Small intestine (tissue), 7 donors: ENCODE data around the gene BPTF. TPM values are rescaled to one million over a fixed set of nuclear protein-coding genes. Genes with fewer than 3 reads are reported as not detected.
"Not testable (repeated sequence)": the region's sequence is repeated elsewhere in the genome, so short reads cannot be mapped to it uniquely, and the experiment has no call there.

Experiments
- DNase-seq, 2 donors: peaks; one replicate each; pipeline versions ENCODE4 v3.0.0 to v3.0.0-alpha.2; 2013
- FAIRE-seq: peaks from 2 replicates; lab custom pipeline; 2012; peaks lifted over from hg19 to GRCh38; lab: Jason Lieb, UNC
- H3K27ac ChIP-seq, 3 donors: one replicate each; pipeline ENCODE4 v1.5.1; 2013; ENCODE audit warnings: low read length in 2 of 3, mild to moderate bottlenecking in 2 of 3, control low read depth in 1 of 3, inconsistent platforms in 1 of 3, low read depth in 1 of 3, moderate library complexity in 1 of 3
- H3K27me3 ChIP-seq, 3 donors: one replicate each; pipeline ENCODE4 v1.6.1; 2013; ENCODE audit warnings: low read length in 3 of 3, inconsistent platforms in 1 of 3; ENCODE audit not compliant: control insufficient read depth in 3 of 3, insufficient read depth in 3 of 3
- H3K36me3 ChIP-seq, 3 donors: one replicate each; pipeline ENCODE4 v1.6.1; 2013; ENCODE audit warnings: low read length in 3 of 3, inconsistent platforms in 1 of 3, low read depth in 1 of 3, mild to moderate bottlenecking in 1 of 3, moderate library complexity in 1 of 3; ENCODE audit not compliant: control insufficient read depth in 3 of 3, insufficient read depth in 2 of 3
- H3K4me1 ChIP-seq, 3 donors: one replicate each; pipeline ENCODE4 v1.6.1; 2013; ENCODE audit warnings: low read length in 2 of 3, inconsistent platforms in 1 of 3, low read depth in 1 of 3, mild to moderate bottlenecking in 1 of 3, moderate library complexity in 1 of 3; ENCODE audit not compliant: control insufficient read depth in 3 of 3, insufficient read depth in 2 of 3
- H3K4me3 ChIP-seq, 3 donors: one replicate each; pipeline ENCODE4 v1.5.1; 2013; ENCODE audit warnings: low read length in 3 of 3, control low read depth in 1 of 3, inconsistent platforms in 1 of 3, low read depth in 1 of 3, mild to moderate bottlenecking in 1 of 3, moderate library complexity in 1 of 3
- H3K9me3 ChIP-seq, 2 donors: one replicate each; pipeline ENCODE4 v1.6.1; 2013; ENCODE audit warnings: low read depth in 1 of 2, low read length in 1 of 2; ENCODE audit not compliant: control insufficient read depth in 2 of 2, insufficient read depth in 1 of 2
- WGBS, 3 donors: extraction: QIAGEN DNeasy Blood & Tissue Kit; methylation state at CpG; one replicate each; pipeline ENCODE4 v1.1.7; 2013; 5-methylcytosine and 5-hydroxymethylcytosine counted together
- polyA plus RNA-seq, 4 donors: library from polyadenylated mRNA; stranded (reverse) in 3 of 4; unstranded in 1 of 4; fragments of 200-250 nt in 3 of 4; fragments of 120-200 nt in 1 of 4; gene quantifications; one replicate each; pipeline versions ENCODE4 v1.2.1 to v1.2.3, GENCODE V29; 2013
- donor health status: healthy with polysubstance abuse.
- donor health status: control.
- donor health status: control.
- donor health status: Bipolar disorder and iron deficiency.
- donor health status: healthy.

BPTF gene
- polyA plus RNA-seq, 4 donors, result 11.6 to 59.3 (median 17.5) TPM

DNA sequence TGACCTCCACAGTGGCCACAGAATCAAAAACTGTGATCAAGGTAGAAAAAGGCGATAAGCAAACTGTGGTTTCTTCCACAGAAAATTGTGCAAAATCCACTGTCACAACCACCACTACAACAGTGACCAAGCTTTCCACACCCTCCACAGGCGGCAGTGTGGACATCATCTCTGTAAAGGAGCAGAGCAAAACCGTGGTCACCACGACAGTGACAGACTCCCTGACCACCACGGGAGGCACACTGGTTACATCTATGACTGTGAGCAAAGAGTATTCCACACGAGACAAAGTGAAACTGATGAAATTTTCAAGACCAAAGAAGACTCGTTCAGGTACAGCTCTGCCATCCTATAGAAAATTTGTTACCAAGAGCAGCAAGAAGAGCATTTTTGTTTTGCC, 87.4 kb downstream of the BPTF start:
- Histone ChIP-seq H3K9me3 (no peaks in the 10 kb centered on the region), H3K36me3 (peaks cover 16 to 28% (median 27%) of the 10 kb centered on the region in 3 donors), H3K27me3 (no peaks in the 10 kb centered on the region), H3K4me3 (no peak overlapping the region), H3K4me1 (no peaks in the 10 kb centered on the region), H3K27ac (no peak overlapping the region)
- DNase-seq (no peak), FAIRE-seq (no peak)
- WGBS, 3 donors, result 81 to 88% (median 87%) methylated on average over 7 of the region's 7 CpGs

DNA sequence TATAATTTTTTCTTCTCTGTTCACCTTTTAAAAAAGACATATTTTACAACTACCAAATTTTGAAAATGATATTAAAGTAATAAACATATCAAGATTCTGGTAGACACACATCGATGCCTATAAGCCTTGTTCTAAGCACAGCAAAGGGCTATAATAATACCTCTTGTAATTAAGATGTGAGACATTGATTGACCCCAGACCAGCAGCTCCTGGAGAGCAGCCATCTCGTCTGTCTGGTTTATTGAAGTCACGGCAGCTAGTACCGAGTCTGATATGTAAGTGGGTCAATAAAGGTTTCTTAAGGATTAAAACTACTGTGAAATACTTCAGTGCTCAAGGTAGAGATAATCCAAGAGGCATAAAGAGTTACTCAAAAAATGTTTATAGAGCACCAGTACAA, 94.9 kb downstream of the BPTF start:
- no peak overlapping the region for H3K27ac ChIP-seq
- peaks cover 12 to 55% (median 14%) of the 10 kb centered on the region in 3 donors for H3K36me3 ChIP-seq
- no peak overlapping the region for H3K4me3 ChIP-seq
- H3K9me3 ChIP-seq, result no peaks in the 10 kb centered on the region
- no peaks in the 10 kb centered on the region for H3K4me1 ChIP-seq
- no peak for DNase-seq
- no peak for FAIRE-seq
- WGBS, 3 donors, result 90 to 92% (median 91%) methylated on average over 4 of the region's 4 CpGs
- H3K27me3 ChIP-seq, result no peaks in the 10 kb centered on the region

DNA sequence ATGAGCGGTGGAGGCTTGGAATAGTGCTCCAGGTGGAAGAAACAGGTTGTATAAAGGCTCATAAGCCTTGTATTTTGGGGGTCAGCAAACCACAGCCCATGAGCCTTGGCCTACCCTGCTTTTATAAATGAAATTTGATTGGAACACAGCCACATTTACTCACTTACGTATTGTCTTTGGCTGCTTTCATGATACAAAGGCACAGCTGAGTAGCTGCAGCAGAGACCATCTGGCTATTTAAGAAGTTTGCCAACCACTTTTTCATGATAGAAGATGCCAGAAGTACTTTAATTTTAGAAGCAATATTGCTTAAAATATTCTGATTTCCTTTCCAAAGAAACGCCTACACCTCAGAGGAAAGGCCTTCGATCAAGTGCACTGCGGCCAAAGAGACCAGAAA, 97.2 kb downstream of the BPTF start:
- H3K4me3 ChIP-seq, result no peak overlapping the region
- no peaks in the 10 kb centered on the region for H3K27me3 ChIP-seq
- no peak for DNase-seq
- no peak overlapping the region for H3K27ac ChIP-seq
- H3K36me3 ChIP-seq, result peaks cover 12 to 62% (median 18%) of the 10 kb centered on the region in 3 donors
- H3K4me1 ChIP-seq, result no peaks in the 10 kb centered on the region
- 80 to 92% (median 91%) methylated on average over 5 of the region's 5 CpGs for WGBS, 3 donors
- FAIRE-seq, result no peak
- H3K9me3 ChIP-seq, result no peaks in the 10 kb centered on the region

DNA sequence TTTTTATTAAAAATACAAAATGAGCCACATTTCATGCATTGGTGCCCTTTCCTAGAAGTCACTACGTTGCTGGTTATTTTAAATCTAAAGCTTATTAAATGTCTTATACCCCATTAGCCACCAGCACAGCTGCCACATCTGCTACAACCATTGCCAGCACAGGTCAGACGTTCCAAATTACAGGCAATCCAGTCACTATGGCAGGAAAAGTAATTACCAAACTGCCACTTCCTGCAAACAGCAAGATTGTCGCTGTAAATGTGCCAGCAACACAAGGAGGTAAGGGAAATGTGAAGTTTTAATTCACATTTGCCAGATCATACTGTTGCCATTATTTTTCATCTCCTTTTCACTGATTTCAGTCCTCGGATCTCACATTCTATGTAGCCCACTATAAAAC, 103.5 kb downstream of the BPTF start:
- not testable (repeated sequence) for FAIRE-seq

DNA sequence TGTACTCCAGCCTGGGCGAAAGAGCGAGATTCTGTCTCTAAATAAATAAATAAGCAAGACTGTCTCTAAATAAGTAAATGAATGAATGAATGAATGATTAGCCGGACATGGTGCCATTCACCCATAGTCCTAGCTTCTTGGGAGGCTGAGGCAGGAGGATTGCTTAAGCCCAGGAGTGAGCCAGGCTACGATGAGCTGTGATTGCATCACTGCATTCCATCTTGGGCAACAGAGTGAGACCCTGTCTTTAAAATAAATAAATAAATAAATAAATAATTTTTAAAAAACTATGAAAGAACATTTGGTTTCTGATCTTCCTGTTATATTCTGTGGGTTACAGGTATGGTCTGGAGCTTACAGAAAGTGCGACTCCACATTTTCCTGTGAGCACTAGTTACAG, 105.9 kb downstream of the BPTF start:
- H3K4me1 ChIP-seq, result no peaks in the 10 kb centered on the region
- peaks cover 9 to 61% (median 15%) of the 10 kb centered on the region in 3 donors for H3K36me3 ChIP-seq
- no peak overlapping the region for H3K4me3 ChIP-seq
- H3K9me3 ChIP-seq, result no peaks in the 10 kb centered on the region
- WGBS, 3 donors, result 94 to 97% (median 95%) methylated on average over 5 of the region's 5 CpGs
- no peak for FAIRE-seq
- H3K27me3 ChIP-seq, result no peaks in the 10 kb centered on the region
- no peak for DNase-seq
- H3K27ac ChIP-seq, result no peak overlapping the region

More for the DNA sequence above, 103.5 kb downstream of the BPTF start:
- H3K27me3 ChIP-seq, H3K27ac ChIP-seq, H3K4me1 ChIP-seq, DNase-seq, H3K4me3 ChIP-seq, H3K9me3 ChIP-seq: not testable (repeated sequence)
- peaks cover 12 to 61% (median 16%) of the 10 kb centered on the region in 3 donors for H3K36me3 ChIP-seq
- 64 to 79% (median 68%) methylated on average over 4 of the region's 4 CpGs for WGBS, 3 donors

DNA sequence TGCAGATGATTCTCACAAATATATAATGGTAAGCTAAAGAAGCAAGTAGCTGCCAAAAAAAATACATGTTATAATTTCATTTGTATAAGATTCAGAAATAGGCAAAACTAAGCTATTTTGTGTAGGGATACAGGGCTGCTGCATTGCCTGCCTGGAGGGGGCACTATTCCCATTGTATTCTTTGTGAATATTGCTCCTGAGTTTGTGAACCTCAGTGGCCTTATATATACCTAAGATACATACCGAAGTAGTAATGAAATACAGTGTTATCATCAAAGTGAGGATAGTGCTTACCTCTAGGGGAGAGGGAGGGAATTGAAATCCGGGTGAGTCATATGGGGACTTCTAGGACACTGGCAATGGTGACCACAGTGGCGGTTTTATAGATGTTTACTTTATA, 117.5 kb downstream of the BPTF start:
- Histone ChIP-seq H3K4me3 (no peak overlapping the region), H3K27ac (no peak overlapping the region), H3K9me3 (no peaks in the 10 kb centered on the region), H3K4me1 (no peaks in the 10 kb centered on the region), H3K27me3 (no peaks in the 10 kb centered on the region), H3K36me3 (peaks cover 23 to 41% (median 34%) of the 10 kb centered on the region in 3 donors)
- DNase-seq, result no peak
- WGBS, 3 donors, result 81 to 90% (median 82%) methylated on average over 3 of the region's 3 CpGs
- no peak for FAIRE-seq

DNA sequence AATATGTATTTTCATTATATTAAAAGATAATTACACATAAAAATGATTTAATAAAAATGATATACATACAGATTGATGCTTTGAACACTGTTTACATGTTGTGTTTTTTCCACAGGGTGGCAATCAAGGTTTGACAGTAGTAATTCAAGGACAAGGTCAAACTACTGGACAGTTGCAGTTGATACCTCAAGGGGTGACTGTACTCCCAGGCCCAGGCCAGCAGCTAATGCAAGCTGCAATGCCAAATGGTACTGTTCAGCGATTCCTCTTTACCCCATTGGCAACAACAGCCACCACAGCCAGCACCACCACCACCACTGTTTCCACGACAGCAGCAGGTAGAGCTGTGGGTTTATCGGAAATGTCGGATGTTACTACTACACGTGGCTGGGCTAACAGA, 118.7 kb downstream of the BPTF start:
- H3K9me3 ChIP-seq, result no peaks in the 10 kb centered on the region
- peaks cover 23 to 50% (median 33%) of the 10 kb centered on the region in 3 donors for H3K36me3 ChIP-seq
- no peak overlapping the region for H3K27ac ChIP-seq
- H3K27me3 ChIP-seq, result no peaks in the 10 kb centered on the region
- FAIRE-seq (no peak), DNase-seq (no peak)
- 92 to 95% (median 95%) methylated on average over 5 of the region's 5 CpGs for WGBS, 3 donors
- no peaks in the 10 kb centered on the region for H3K4me1 ChIP-seq
- H3K4me3 ChIP-seq, result no peak overlapping the region

DNA sequence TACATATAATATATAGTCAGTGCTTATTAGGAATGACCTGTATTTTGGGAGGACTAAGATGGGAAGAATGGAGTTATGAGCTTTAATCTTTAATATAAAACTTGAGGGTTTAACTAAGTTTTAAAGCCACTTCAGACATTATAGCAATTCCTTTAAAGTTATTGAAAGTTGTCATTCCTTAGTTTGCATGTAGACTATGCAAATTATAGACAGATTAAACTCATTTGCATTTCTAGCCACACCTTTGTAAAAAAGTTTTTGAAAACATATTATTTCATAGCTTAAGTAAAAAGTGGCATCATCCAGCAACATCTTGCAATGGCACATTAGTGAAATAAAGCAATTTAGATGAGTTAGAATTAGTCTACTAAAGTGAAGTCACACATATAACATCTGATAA, 121.2 kb downstream of the BPTF start:
- H3K4me1 ChIP-seq, result no peaks in the 10 kb centered on the region
- peaks cover 19 to 52% (median 37%) of the 10 kb centered on the region in 3 donors for H3K36me3 ChIP-seq
- no peaks in the 10 kb centered on the region for H3K9me3 ChIP-seq
- H3K27me3 ChIP-seq, result no peaks in the 10 kb centered on the region
- DNase-seq (no peak), FAIRE-seq (no peak)
- H3K4me3 ChIP-seq, result no peak overlapping the region
- H3K27ac ChIP-seq, result no peak overlapping the region

DNA sequence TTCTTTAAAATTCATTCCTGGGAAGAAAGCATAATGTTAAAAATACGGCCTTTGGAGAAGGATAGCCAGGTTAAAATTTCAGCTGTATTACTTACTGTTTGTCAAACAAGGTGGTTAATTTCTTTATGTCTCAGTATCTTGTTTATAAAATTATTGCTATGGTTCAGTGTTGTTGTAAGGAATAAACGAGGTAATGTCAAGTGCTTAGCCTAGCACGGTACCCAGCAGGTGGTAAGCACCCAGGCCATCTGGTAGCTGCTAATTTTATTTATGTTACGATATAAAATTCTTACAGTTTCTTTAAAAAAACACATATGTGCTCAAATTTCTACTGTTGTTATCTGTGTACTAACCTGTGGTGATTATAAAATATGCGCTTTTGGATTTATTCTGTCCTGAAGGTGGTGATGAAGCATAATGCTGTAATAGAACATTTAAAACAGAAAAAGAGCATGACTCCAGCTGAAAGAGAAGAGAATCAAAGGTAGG, 122.1 kb downstream of the BPTF start:
- 89 to 93% (median 92%) methylated on average over 5 of the region's 5 CpGs for WGBS, 3 donors
- Histone ChIP-seq H3K27me3 (no peaks in the 10 kb centered on the region), H3K27ac (no peak overlapping the region), H3K4me1 (no peaks in the 10 kb centered on the region), H3K4me3 (no peak overlapping the region), H3K36me3 (peaks cover 17 to 55% (median 40%) of the 10 kb centered on the region in 3 donors), H3K9me3 (no peaks in the 10 kb centered on the region)
- FAIRE-seq (no peak), DNase-seq (no peak)
